WTC11 (cell line): ENCODE data around the gene C9orf50.

Source experiments
- CTCF ChIP-seq: fragments of 200-600 bp; IDR thresholded peaks from 2 replicates; pipeline ENCODE4 v1.8.0; 2022; ENCODE audit warnings: antibody characterized with exemption
- MAX ChIP-seq: sonication (generic); formaldehyde crosslinking; IDR thresholded peaks from 2 replicates; pipeline ENCODE4 v1.8.0; 2022; ENCODE audit warnings: mild to moderate bottlenecking, missing genetic modification reagents
- MXD4 ChIP-seq: fragments of 250-450 bp; sonication (Bioruptor Pico); IDR thresholded peaks from 2 replicates; pipeline ENCODE4 v1.8.0; 2021; ENCODE audit warnings: mild to moderate bottlenecking, moderate library complexity, borderline replicate concordance
- NFYB ChIP-seq: sonication (generic); formaldehyde crosslinking; conservative IDR thresholded peaks from 2 replicates; pipeline ENCODE4 v1.8.0; 2022; ENCODE audit warnings: low read depth, missing genetic modification reagents
- STAT6 ChIP-seq: sonication (generic); formaldehyde crosslinking; conservative IDR thresholded peaks from 2 replicates; pipeline ENCODE4 v1.8.1; 2023; ENCODE audit warnings: mild to moderate bottlenecking, low read depth, missing genetic modification reagents, moderate library complexity
- TEAD4 ChIP-seq: sonication (generic); formaldehyde crosslinking; IDR thresholded peaks from 2 replicates; pipeline ENCODE4 v1.8.0; 2022; ENCODE audit warnings: mild to moderate bottlenecking, missing genetic modification reagents

- no peak for TF ChIP-seq TEAD4 (CRISPR knock-in tag)
- TF ChIP-seq CTCF: no peak
- TF ChIP-seq MAX (CRISPR knock-in tag): no peak
- TF ChIP-seq STAT6: no peak
- no peak for TF ChIP-seq MXD4 (CRISPR knock-in tag)
- TF ChIP-seq NFYB (CRISPR knock-in tag): no peak
Measured at GRCh38 chr9:129581505-129582189, 39.3 kb downstream of the C9orf50 start.
